Eye (tissue), 1 donor: ENCODE results near the gene SH2D5.
"Not testable (repeated sequence)": the region's sequence is repeated elsewhere in the genome, so short reads cannot be mapped to it uniquely, and the experiment has no call there.

Experiments
- DNase-seq: peaks from one replicate; pipeline ENCODE4 v3.0.0-alpha.2; 2015

SH2D5 gene

DNA sequence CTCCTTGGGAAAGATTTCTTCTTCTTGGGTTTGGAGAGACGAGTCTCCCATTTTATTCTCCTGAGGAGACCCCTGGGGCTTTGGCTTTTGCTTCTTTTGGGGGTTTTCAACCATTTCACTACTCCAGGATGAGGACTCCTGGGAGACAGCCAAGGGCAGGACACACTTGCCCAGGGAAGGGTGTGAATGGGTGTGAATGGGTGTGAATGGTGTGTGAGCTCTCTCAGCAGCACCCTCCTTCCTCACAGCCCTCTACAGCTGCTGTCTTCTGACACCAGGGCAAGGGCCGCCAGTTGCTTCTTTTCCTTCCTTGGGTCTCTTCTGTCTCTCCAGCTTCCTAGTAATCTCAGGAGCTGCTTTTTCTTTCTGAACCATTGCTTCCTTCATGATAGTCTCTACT is 38.9 kb downstream of the SH2D5 start:
- no peak for DNase-seq

GRCh38 chr1:20691872-20692271 is 40.6 kb downstream of the SH2D5 start:
- no peak for DNase-seq

DNA sequence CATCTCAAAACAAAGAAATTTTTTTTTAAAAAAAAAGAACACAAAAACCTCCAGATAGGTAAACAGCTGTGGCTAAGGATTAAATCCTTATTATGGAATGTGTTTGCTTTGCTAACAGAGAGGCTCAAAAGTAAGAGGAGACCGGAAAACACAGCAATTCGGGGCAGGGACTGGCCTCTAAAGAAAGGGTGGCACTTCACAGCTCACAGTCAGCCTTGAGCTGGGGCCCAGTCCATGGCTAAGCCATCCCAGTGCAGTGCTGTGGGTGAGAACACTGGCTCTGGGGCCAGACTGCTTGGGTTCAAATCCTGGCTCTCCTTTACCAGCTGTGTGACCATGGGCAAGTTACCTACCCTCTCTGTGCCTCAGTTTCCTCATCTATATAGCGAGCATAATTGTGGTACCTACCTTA is 42.9 kb downstream of the SH2D5 start:
- no peak for DNase-seq

- DNase-seq = no peak
These were observed 45.4 kb downstream of the SH2D5 start for GRCh38 chr1:20686883-20687725.

DNA sequence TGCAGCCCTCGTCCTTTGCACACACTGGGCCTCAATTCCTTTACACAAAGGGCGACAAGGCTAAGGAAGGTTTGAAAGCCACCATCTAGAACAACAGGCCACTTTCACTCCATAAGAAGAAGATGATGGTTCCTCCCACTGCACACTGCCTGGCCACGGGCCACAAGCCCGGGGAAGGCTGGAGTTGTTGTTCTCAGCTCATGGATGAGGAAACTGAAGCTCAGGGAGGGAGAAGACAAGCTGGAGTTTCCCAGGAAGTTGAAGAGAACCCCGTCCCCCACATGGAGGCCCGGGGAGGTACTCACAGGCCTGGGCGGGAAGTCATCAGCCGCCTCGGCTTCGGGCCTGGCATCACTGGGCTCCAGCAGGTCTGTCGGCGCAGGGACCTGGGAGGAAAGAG is 46.8 kb downstream of the SH2D5 start:
- DNase-seq = no peak

DNA sequence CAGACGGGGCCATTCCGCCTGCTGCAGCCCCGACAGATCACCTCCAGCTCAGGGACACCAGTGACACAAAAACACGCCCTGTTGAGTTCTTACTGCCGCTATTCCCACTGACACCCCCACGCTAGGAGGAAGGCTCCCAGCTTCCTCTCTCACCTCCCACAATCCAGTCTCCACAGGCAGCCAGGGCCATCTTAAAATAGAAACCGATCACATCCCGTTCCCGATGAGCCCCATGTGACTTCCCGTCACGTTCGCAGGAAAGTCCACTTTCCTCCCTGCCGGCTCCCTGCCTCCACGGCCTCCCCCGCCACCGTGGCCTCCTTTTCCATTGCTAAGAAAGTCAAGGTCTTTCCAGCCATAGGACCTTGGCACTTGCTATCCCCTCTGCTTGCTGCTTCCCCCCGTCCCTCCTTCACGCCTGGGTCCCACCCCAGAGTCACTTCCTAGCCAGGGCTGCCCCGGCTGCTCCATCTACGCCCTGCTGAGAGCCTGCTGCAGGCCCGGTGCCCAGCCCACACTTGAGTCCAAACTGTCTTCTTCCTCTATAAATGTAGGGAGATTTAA is 47.3 kb downstream of the SH2D5 start:
- no peak for DNase-seq

- DNase-seq = no peak
These were observed 47.9 kb downstream of the SH2D5 start for GRCh38 chr1:20684651-20685050.

DNA sequence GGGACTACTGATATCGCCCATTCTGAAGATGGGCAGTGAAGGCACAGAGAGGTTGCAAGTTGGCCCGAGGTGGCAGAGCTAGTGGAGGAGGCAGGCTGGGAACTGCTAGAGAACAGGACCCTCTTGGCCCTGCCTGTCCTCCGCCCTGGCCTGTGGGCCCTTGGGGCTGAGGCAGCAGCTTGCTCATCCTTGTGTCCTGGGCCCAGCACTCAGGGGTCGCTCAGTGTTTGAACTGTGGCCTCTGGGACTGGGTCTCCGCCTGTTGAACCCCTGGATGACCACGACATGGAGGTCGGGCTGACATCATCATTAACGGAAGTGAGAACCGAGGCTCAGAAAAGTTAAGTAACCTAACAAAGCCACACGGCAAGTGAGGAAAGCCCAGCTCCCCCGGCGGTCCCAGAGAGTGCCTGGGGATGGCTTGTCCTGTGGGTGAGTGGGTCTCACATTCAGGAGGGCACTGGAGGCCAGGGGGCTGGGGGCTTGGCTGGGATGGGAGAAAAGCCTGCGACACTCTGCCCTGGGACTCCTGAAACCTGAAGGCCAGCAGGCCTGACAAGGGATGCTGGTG is 48.4 kb downstream of the SH2D5 start:
- DNase-seq = no peak

DNA sequence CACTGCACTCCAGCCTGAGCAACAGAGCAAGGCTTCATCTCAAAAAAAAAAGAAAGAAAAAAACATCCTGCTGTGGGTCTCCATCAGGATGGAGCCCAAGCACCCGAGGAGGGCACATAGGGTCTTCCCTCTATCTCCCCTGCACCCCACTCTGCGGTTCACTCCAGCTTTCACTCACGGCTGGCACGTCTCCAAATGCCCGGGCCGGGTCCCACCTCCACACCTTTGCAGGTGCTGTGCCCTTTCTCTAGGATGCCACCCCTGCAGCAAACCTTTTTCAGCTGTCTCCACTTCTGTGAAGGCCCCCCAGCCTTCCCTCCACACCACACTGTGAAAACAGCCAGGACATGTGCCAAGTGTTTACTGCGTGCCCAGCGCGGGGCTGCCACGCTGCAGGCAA is 48.9 kb downstream of the SH2D5 start:
- DNase-seq = no peak

GRCh38 chr1:20682571-20683236 is 49.8 kb downstream of the SH2D5 start:
- DNase-seq = no peak

DNA sequence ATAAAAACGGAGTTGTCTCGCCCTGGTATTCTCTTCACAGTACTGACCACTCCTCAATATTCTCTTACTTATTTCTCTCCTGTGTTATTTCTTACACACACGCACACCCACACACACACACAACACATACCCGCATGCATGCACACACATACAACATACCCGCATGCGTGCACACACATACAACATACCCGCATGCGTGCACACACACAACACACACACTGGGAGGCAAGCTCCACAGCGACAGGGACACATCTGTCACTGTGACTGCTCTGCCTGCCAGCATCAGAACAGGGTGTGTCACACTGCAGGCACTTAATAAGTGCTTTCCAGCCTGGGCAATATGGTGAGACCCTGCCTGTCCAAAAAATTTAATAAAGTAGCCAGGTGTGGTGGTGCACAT is 50.5 kb downstream of the SH2D5 start:
- DNase-seq = no peak

DNA sequence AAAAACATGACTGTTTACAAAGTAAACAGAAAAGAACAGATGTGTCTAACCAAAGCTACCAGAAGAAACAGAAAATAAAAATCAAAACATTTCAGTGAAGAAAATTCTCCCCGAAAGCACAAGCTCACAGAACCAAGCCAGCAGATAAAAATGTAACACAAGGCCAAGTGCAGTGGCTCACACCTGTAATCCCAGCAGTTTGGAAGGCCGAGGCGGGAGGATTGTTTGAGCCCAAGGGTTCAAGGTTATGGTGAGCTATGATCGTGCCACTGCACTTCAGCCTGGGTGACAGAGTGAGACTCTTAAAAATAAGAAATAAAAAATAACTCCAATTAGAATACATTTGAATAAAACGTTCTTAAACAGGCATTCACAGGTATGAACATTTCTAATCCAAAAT is 52.2 kb downstream of the SH2D5 start:
- DNase-seq = no peak

GRCh38 chr1:20678599-20678998 is 53.9 kb downstream of the SH2D5 start:
- no peak for DNase-seq

- not testable (repeated sequence) for DNase-seq
These were observed 58.9 kb downstream of the SH2D5 start for GRCh38 chr1:20673626-20674025.

GRCh38 chr1:20672265-20672632 is 60.3 kb downstream of the SH2D5 start:
- DNase-seq = no peak

DNA sequence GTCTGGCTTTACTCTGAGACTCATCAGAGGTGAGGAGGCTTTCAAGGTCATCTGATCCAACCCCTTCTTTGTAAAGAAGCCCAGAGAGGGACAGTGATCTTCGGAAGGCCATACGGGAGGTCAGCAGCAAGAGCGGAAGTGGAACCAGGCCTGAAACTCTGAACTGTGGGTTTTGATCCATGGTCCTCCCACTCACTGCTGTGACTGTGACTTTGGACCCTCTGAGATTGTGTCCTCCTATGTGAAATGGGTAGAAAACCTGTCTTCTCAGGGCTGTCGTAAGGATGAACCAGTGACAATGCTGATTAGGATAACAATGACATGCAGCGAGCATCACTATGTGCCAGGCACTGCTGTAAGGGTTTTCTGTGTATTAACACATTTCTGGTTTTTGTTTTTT is 61.6 kb downstream of the SH2D5 start:
- DNase-seq = no peak
